Measurements from ENCODE around the gene ATP8B4.

DNA sequence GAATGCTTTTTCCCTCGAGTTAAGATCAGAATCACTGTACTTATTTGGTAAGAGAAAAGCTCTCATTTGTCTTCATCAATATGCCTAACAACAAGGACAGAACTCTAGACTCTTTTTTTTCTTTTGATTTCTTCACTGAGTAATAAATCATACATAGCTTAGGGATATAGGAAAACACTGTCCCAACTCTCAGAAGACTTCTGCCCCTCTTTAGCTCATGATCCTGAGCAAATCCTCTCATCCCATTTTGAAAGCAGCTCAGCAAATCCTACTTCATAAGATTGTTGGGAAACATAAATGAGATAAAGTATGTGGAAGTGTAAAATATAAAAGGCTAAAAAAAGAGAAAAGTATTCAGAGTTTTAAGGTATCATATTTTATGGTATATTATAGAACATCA lies 141.7 kb downstream of the ATP8B4 start:
- TF ChIP-seq CTCF (conservative IDR thresholded peaks at IDR 0.05) = no peak
- no peak for TF ChIP-seq EZH2 (IDR thresholded peaks at IDR 0.05; ENCODE audit: low read depth)
